ENCODE results near the gene MGP. TPM values are rescaled to one million over a fixed set of nuclear protein-coding genes. Genes with fewer than 3 reads are reported as not detected.

The MGP gene
- total RNA-seq (2012; rRNA removed), result 0.51 and 5.5 TPM in 2 replicates

GRCh38 chr12:14885718-14886221, at the start of gene MGP:
TSS of gene MGP (minus strand) at chr12:14885854. CDS start at chr12:14885791, 63 bp downstream.
- Histone ChIP-seq H3K9me3 (replicated peaks; ENCODE audit: low read length) (no peaks in the 10 kb centered on the region), H3K27me3 (ENCODE audit: control insufficient read depth, insufficient read depth, low read length) (peaks cover 3% of the 10 kb centered on the region), H3K36me3 (ENCODE audit: insufficient read depth, low read length) (no peaks in the 10 kb centered on the region), H3K4me3 (ENCODE audit: low read length) (peak within 1 kb of the TSS; percentile 33), H3K4me2 (ENCODE audit: low read length) (peak within 1 kb of the TSS; percentile 74), H3K9ac (ENCODE audit: low read depth, low read length) (no peak within 1 kb of the TSS), H3K4me1 (ENCODE audit: control insufficient read depth, insufficient read depth, low read length) (peaks cover 23% of the 10 kb centered on the region)

- H3K4me1 ChIP-seq (ENCODE audit: control insufficient read depth, insufficient read depth, low read length), result peaks cover 16% of the 10 kb centered on the region
- no peak overlapping the region for H3K4me3 ChIP-seq (ENCODE audit: low read length)
- H3K4me2 ChIP-seq (ENCODE audit: low read length), result no peak overlapping the region
- H3K9me3 ChIP-seq (replicated peaks; ENCODE audit: low read length), result no peaks in the 10 kb centered on the region
- H3K27me3 ChIP-seq (ENCODE audit: control insufficient read depth, insufficient read depth, low read length), result no peaks in the 10 kb centered on the region
- no peaks in the 10 kb centered on the region for H3K36me3 ChIP-seq (ENCODE audit: insufficient read depth, low read length)
- H3K9ac ChIP-seq (ENCODE audit: low read depth, low read length), result no peak overlapping the region
Measured at GRCh38 chr12:14935031-14935430, 49.4 kb upstream of the MGP start.

DNA sequence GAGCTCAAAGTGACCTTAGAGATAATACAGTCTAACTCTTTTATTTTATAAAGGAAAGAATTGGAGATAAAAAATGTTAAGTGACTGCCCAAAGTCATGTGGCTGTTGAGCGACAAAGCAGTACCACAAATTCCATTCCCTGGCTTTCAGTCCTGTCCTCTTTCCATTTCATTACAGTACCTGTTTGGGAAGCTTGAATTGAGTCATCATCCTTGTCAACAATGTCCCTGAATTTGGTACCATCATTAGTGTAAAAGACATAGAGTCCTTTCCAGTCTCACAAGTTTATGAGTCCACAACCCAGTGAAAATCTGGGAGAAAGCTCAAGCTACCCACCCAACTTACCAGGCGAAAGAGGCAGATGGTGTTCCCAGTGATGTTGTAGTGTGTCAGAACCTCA, 48.9 kb upstream of the MGP start:
- no peak overlapping the region for H3K4me3 ChIP-seq (ENCODE audit: low read length)
- H3K27me3 ChIP-seq (ENCODE audit: control insufficient read depth, insufficient read depth, low read length), result no peaks in the 10 kb centered on the region
- no peak overlapping the region for H3K9ac ChIP-seq (ENCODE audit: low read depth, low read length)
- H3K36me3 ChIP-seq (ENCODE audit: insufficient read depth, low read length), result no peaks in the 10 kb centered on the region
- H3K9me3 ChIP-seq (replicated peaks; ENCODE audit: low read length), result no peaks in the 10 kb centered on the region
- no peak overlapping the region for H3K4me2 ChIP-seq (ENCODE audit: low read length)
- peaks cover 21% of the 10 kb centered on the region for H3K4me1 ChIP-seq (ENCODE audit: control insufficient read depth, insufficient read depth, low read length)

- H3K4me2 ChIP-seq (ENCODE audit: low read length), result no peak overlapping the region
- no peak overlapping the region for H3K9ac ChIP-seq (ENCODE audit: low read depth, low read length)
- H3K9me3 ChIP-seq (replicated peaks; ENCODE audit: low read length), result no peaks in the 10 kb centered on the region
- H3K27me3 ChIP-seq (ENCODE audit: control insufficient read depth, insufficient read depth, low read length), result no peaks in the 10 kb centered on the region
- H3K4me3 ChIP-seq (ENCODE audit: low read length), result no peak overlapping the region
- H3K36me3 ChIP-seq (ENCODE audit: insufficient read depth, low read length), result no peaks in the 10 kb centered on the region
- peaks cover 28% of the 10 kb centered on the region for H3K4me1 ChIP-seq (ENCODE audit: control insufficient read depth, insufficient read depth, low read length)
Measured at GRCh38 chr12:14931791-14932560, 46.3 kb upstream of the MGP start.

DNA sequence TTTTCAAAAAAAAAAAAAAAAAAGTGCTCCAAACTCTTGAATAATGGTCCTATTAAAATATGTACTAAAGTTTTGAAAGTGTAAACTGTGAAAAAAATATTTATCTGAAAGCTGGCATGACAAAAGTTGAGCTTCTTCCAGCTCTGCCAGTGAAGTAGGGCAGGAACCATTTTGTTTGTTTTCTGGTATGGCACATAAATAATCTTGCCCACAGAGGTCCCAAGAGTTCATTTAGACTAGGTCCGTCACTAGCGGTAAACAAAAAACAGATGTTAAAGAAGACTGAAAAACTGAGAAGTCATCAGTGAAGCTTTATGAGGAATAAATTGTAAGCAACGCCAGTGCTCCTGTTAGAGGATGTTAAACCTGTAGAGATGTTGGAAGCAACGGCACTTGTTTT, 45.7 kb upstream of the MGP start:
- no peaks in the 10 kb centered on the region for H3K27me3 ChIP-seq (ENCODE audit: control insufficient read depth, insufficient read depth, low read length)
- no peaks in the 10 kb centered on the region for H3K36me3 ChIP-seq (ENCODE audit: insufficient read depth, low read length)
- H3K9ac ChIP-seq (ENCODE audit: low read depth, low read length), result peak overlapping the region; percentile 17
- H3K4me2 ChIP-seq (ENCODE audit: low read length), result no peak overlapping the region
- H3K9me3 ChIP-seq (replicated peaks; ENCODE audit: low read length), result no peaks in the 10 kb centered on the region
- H3K4me3 ChIP-seq (ENCODE audit: low read length), result no peak overlapping the region
- H3K4me1 ChIP-seq (ENCODE audit: control insufficient read depth, insufficient read depth, low read length), result peaks cover 28% of the 10 kb centered on the region

GRCh38 chr12:14930299-14930698, 44.6 kb upstream of the MGP start:
- Histone ChIP-seq H3K4me1 (ENCODE audit: control insufficient read depth, insufficient read depth, low read length) (peaks cover 28% of the 10 kb centered on the region), H3K9ac (ENCODE audit: low read depth, low read length) (no peak overlapping the region), H3K4me3 (ENCODE audit: low read length) (no peak overlapping the region), H3K27me3 (ENCODE audit: control insufficient read depth, insufficient read depth, low read length) (no peaks in the 10 kb centered on the region), H3K9me3 (replicated peaks; ENCODE audit: low read length) (no peaks in the 10 kb centered on the region), H3K4me2 (ENCODE audit: low read length) (peak overlapping the region; percentile 20), H3K36me3 (ENCODE audit: insufficient read depth, low read length) (no peaks in the 10 kb centered on the region)

DNA sequence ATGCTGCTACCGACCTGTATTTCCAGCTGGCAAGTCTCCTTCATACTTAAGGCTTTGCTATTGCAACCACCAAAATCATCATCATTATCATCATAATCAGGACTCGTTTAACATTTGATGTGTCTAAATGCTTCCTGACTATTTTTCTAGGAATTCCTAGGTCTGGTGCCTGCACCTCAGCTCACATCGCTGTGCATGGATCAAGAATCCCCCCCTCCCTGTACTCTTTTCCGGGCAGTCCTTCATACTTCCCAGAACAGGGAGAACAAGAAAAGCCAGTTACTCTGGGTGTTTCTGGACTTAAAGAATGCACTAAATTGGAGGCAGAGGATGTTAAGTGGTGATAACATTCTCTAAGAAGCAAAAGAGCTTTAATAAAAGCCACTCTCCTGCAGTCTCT, 43.3 kb upstream of the MGP start:
- Histone ChIP-seq H3K9ac (ENCODE audit: low read depth, low read length) (no peak overlapping the region), H3K4me1 (ENCODE audit: control insufficient read depth, insufficient read depth, low read length) (peaks cover 28% of the 10 kb centered on the region), H3K4me3 (ENCODE audit: low read length) (no peak overlapping the region), H3K9me3 (replicated peaks; ENCODE audit: low read length) (no peaks in the 10 kb centered on the region), H3K36me3 (ENCODE audit: insufficient read depth, low read length) (no peaks in the 10 kb centered on the region), H3K4me2 (ENCODE audit: low read length) (peak overlapping the region; percentile 35), H3K27me3 (ENCODE audit: control insufficient read depth, insufficient read depth, low read length) (no peaks in the 10 kb centered on the region)

GRCh38 chr12:14927267-14927666, 41.6 kb upstream of the MGP start:
- Histone ChIP-seq H3K4me2 (ENCODE audit: low read length) (no peak overlapping the region), H3K9me3 (replicated peaks; ENCODE audit: low read length) (no peaks in the 10 kb centered on the region), H3K27me3 (ENCODE audit: control insufficient read depth, insufficient read depth, low read length) (no peaks in the 10 kb centered on the region), H3K4me3 (ENCODE audit: low read length) (no peak overlapping the region), H3K36me3 (ENCODE audit: insufficient read depth, low read length) (no peaks in the 10 kb centered on the region), H3K4me1 (ENCODE audit: control insufficient read depth, insufficient read depth, low read length) (peaks cover 28% of the 10 kb centered on the region), H3K9ac (ENCODE audit: low read depth, low read length) (no peak overlapping the region)

DNA sequence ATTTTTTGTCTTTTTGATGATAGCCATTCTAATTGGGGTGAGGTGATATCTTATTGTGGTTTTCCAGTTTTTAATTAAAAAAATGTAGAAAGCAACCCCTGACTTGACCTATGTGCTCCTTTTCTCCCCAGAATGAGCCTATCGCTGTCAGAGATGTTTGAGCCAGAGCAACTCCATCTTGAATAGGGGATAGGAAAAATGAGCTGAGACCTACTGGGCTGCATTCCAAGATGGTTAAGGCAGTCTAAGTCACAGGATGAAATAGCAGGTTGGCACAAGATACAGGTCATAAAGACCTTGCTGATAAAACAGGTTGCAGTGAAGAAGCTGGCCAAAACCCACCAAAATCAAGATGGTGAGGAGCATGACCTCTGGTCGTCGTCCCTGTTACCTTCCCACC, 38.9 kb upstream of the MGP start:
- no peaks in the 10 kb centered on the region for H3K9me3 ChIP-seq (replicated peaks; ENCODE audit: low read length)
- H3K9ac ChIP-seq (ENCODE audit: low read depth, low read length), result no peak overlapping the region
- no peak overlapping the region for H3K4me3 ChIP-seq (ENCODE audit: low read length)
- H3K36me3 ChIP-seq (ENCODE audit: insufficient read depth, low read length), result no peaks in the 10 kb centered on the region
- no peaks in the 10 kb centered on the region for H3K27me3 ChIP-seq (ENCODE audit: control insufficient read depth, insufficient read depth, low read length)
- H3K4me1 ChIP-seq (ENCODE audit: control insufficient read depth, insufficient read depth, low read length), result peaks cover 7% of the 10 kb centered on the region
- no peak overlapping the region for H3K4me2 ChIP-seq (ENCODE audit: low read length)

DNA sequence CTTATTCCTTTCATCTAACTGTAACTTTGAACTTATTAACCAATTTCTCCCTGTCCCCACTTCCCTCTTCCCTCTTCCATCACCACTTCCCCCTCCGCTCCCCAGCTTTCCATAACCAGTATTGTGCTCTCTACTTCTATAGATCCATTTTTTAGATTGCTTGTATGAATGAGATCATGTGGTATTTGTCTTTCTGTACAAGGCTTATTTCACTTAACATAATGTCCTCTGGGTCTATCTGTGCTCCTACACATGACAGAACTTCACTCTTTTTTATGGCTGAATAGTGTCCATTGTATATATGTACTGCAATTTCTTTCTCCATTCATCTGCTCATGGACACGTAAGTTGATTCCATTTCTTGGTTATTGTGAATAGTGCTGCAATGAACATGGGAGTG, 38.3 kb upstream of the MGP start:
- no peak overlapping the region for H3K4me2 ChIP-seq (ENCODE audit: low read length)
- no peaks in the 10 kb centered on the region for H3K27me3 ChIP-seq (ENCODE audit: control insufficient read depth, insufficient read depth, low read length)
- H3K9me3 ChIP-seq (replicated peaks; ENCODE audit: low read length), result no peaks in the 10 kb centered on the region
- H3K4me1 ChIP-seq (ENCODE audit: control insufficient read depth, insufficient read depth, low read length), result peaks cover 1% of the 10 kb centered on the region
- no peaks in the 10 kb centered on the region for H3K36me3 ChIP-seq (ENCODE audit: insufficient read depth, low read length)
- no peak overlapping the region for H3K9ac ChIP-seq (ENCODE audit: low read depth, low read length)
- H3K4me3 ChIP-seq (ENCODE audit: low read length), result no peak overlapping the region

DNA sequence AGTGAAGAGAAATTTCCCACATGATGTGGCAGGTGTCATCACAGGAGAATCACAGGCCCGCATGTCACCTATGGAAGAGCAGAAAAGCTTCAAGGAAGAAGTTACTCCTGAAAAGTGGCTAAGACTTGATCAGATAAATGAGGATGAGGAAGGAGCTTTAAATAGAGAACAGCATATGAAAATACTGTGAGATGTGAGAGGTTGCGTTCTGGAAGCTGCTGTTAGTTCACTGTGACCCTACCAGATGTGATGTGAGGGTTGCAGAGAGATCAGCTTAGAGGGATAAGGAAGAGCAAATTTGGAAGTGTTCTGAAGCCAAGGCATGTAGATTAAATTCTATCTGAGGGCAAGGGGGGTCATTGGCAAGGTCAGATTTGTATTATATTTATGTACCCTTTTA, 35.6 kb upstream of the MGP start:
- H3K9me3 ChIP-seq (replicated peaks; ENCODE audit: low read length), result no peaks in the 10 kb centered on the region
- no peaks in the 10 kb centered on the region for H3K4me1 ChIP-seq (ENCODE audit: control insufficient read depth, insufficient read depth, low read length)
- no peak overlapping the region for H3K4me2 ChIP-seq (ENCODE audit: low read length)
- H3K36me3 ChIP-seq (ENCODE audit: insufficient read depth, low read length), result no peaks in the 10 kb centered on the region
- no peak overlapping the region for H3K4me3 ChIP-seq (ENCODE audit: low read length)
- no peak overlapping the region for H3K9ac ChIP-seq (ENCODE audit: low read depth, low read length)
- H3K27me3 ChIP-seq (ENCODE audit: control insufficient read depth, insufficient read depth, low read length), result no peaks in the 10 kb centered on the region
